SK-MEL-5 (cell line): Measurements from ENCODE around the gene ABCC11. TPM values are rescaled to one million over a fixed set of nuclear protein-coding genes. Genes with fewer than 3 reads are reported as not detected.
"Not testable (repeated sequence)": the region's sequence is repeated elsewhere in the genome, so short reads cannot be mapped to it uniquely, and the experiment has no call there.

ENCODE experiments used
- DNase-seq: peaks from one replicate; pipeline ENCODE4 v3.0.0-alpha.2; 2016; ENCODE audit warnings: low read depth, low spot score
- in situ Hi-C: cut with HindIII; loops from 2 replicates; pipeline ENCODE4 v1.10.0; 2016; ENCODE audit warnings: low sequenced_read_pairs, high pct_unique_total_duplicates, low pct_unique_long_range_greater_than_20kb
- total RNA-seq: library from RNA; depleted of rRNA; stranded (reverse); fragments of >200 nt; shearing (Covaris generic); gene quantifications from 2 replicates; pipeline ENCODE4 v1.2.3, GENCODE V29; 2014

The ABCC11 gene
- total RNA-seq, 1 experiment from 2014 or later, result 0.13 TPM

GRCh38 chr16:48180868-48181480, 66.4 kb downstream of the ABCC11 start:
- in situ Hi-C loops, result no loop called here
- DNase-seq, result no peak

- in situ Hi-C loops, result no loop called here
- DNase-seq, result no peak
Measured at GRCh38 chr16:48176635-48177408, 70.5 kb downstream of the ABCC11 start.

- peak; percentile 19 for DNase-seq
- in situ Hi-C loops, result no loop called here
Measured at GRCh38 chr16:48173889-48174288, 73.5 kb downstream of the ABCC11 start.

GRCh38 chr16:48172682-48173081, 74.7 kb downstream of the ABCC11 start:
- in situ Hi-C loops, result no loop called here
- DNase-seq, result no peak

- in situ Hi-C loops, result no loop called here
- DNase-seq, result no peak
Measured at GRCh38 chr16:48169896-48170295, 77.4 kb downstream of the ABCC11 start.

GRCh38 chr16:48168075-48168474, 79.3 kb downstream of the ABCC11 start:
- no peak for DNase-seq
- in situ Hi-C loops, result no loop called here

- in situ Hi-C loops, DNase-seq: not testable (repeated sequence)
Measured at GRCh38 chr16:48166617-48167016, 80.7 kb downstream of the ABCC11 start.

GRCh38 chr16:48165961-48166578, 81.3 kb downstream of the ABCC11 start:
- peak; percentile 76 for DNase-seq

GRCh38 chr16:48164907-48165715, 82.2 kb downstream of the ABCC11 start:
- in situ Hi-C loops, result no loop called here

More at GRCh38 chr16:48165961-48166578, 81.3 kb downstream of the ABCC11 start:
- in situ Hi-C loops, result no loop called here

GRCh38 chr16:48162839-48163410, 84.4 kb downstream of the ABCC11 start:
- in situ Hi-C loops, result no loop called here
- DNase-seq, result no peak

More at GRCh38 chr16:48164907-48165715, 82.2 kb downstream of the ABCC11 start:
- DNase-seq, result peak; percentile 82

- DNase-seq, result no peak
- in situ Hi-C loops, result no loop called here
Measured at GRCh38 chr16:48161906-48162305, 85.4 kb downstream of the ABCC11 start.

GRCh38 chr16:48160575-48160974, 86.8 kb downstream of the ABCC11 start:
- in situ Hi-C loops, result no loop called here
- no peak for DNase-seq

GRCh38 chr16:48158296-48158695, 89.0 kb downstream of the ABCC11 start:
- DNase-seq, result no peak
- in situ Hi-C loops, result no loop called here

- in situ Hi-C loops, result no loop called here
- DNase-seq, result no peak
Measured at GRCh38 chr16:48157794-48158193, 89.5 kb downstream of the ABCC11 start.

GRCh38 chr16:48157302-48157701, 90.0 kb downstream of the ABCC11 start:
- DNase-seq, result no peak
- in situ Hi-C loops, result no loop called here

GRCh38 chr16:48156790-48157209, 90.5 kb downstream of the ABCC11 start:
- peak; percentile 66 for DNase-seq
- in situ Hi-C loops, result no loop called here

GRCh38 chr16:48155926-48156789, 91.2 kb downstream of the ABCC11 start, which contains the start of gene ABCC12:
TSS of gene ABCC12 (minus strand) at chr16:48155993. CDS start at chr16:48146424, 9,569 bp downstream.
- in situ Hi-C loops, result no loop called here
- DNase-seq, result no peak
